OCI-LY3 (cell line): ENCODE results near the gene IL1RAP.
"Not testable (repeated sequence)": the region's sequence is repeated elsewhere in the genome, so short reads cannot be mapped to it uniquely, and the experiment has no call there.

Source experiments
- CTCF ChIP-seq: fragments of 200-600, 300-600 bp; sonication (generic); IDR thresholded peaks from 2 replicates; pipeline ENCODE4 v1.5.1; 2014; ENCODE audit warnings: antibody characterized with exemption, low read length, low read depth
- EZH2phosphoT487 ChIP-seq: fragments of 200-600 bp; shearing (Covaris generic); IDR thresholded peaks from 2 replicates; pipeline ENCODE4 v1.6.1; 2018; ENCODE audit warnings: antibody characterized with exemption, mixed run types, low read depth

- TF ChIP-seq CTCF, EZH2phosphoT487: not testable (repeated sequence)
These were observed 164.0 kb downstream of the IL1RAP start for GRCh38 chr3:190677868-190678267.
